Measurements from ENCODE around the gene C6orf132.

GRCh38 chr6:42129360-42129676, 13.1 kb downstream of the C6orf132 start:
- TF ChIP-seq CTCF (conservative IDR thresholded peaks at IDR 0.05; ENCODE audit: low read depth, low read length), result no peak
- no peak for TF ChIP-seq EZH2 (IDR thresholded peaks at IDR 0.05; ENCODE audit: low read length, unreplicated experiment)
- TF ChIP-seq EZH2phosphoT487 (IDR thresholded peaks at IDR 0.05; ENCODE audit: borderline replicate concordance, low read length), result no peak

All from PC-3 (cell line).